Pancreas (tissue), 10 donors: Measurements from ENCODE around the gene NFIA. TPM values are rescaled to one million over a fixed set of nuclear protein-coding genes. Genes with fewer than 3 reads are reported as not detected.

ENCODE experiments used
- ATAC-seq, 4 donors: fragments of 200-7000 bp; cut with Tn5 transposase; one replicate each; pipeline versions ENCODE4 v1.8.0 to v1.9.1; 2020; ENCODE audit warnings: mild to moderate bottlenecking in 4 of 4, moderate library complexity in 4 of 4
- DNase-seq, 6 donors: peaks; one replicate each; pipeline ENCODE4 v3.0.0-alpha.2; 2020
- FAIRE-seq: peaks from 2 replicates; lab custom pipeline; 2012; peaks lifted over from hg19 to GRCh38; lab: Jason Lieb, UNC
- H3K27ac ChIP-seq, 4 donors: fragments of 200-600 bp; sonication (generic); 1 replicate in 3 of 4; 2 replicates in 1 of 4; pipeline versions ENCODE4 v1.5.0 to v1.8.0; 2020
- H3K27me3 ChIP-seq, 4 donors: fragments of 200-600 bp; one replicate each; pipeline ENCODE4 v1.8.0; 2021
- H3K36me3 ChIP-seq, 3 donors: fragments of 200-600 bp; sonication (generic) in 1 of 3; one replicate each; pipeline versions ENCODE4 v1.5.0 to v1.8.0; 2020 to 2021
- H3K4me1 ChIP-seq, 3 donors: fragments of 200-600 bp; one replicate each; pipeline ENCODE4 v1.8.0; 2021
- H3K4me3 ChIP-seq, 4 donors: fragments of 200-600 bp; sonication (generic) in 2 of 4; one replicate each; pipeline versions ENCODE4 v1.5.0 to v1.8.0; 2020 to 2021
- H3K9me3 ChIP-seq, 4 donors: fragments of 200-600 bp; one replicate each; pipeline ENCODE4 v1.8.0; 2021
- CTCF ChIP-seq, 4 donors: fragments of 200-600 bp; sonication (generic) in 3 of 4; IDR thresholded peaks; one replicate each; pipeline versions ENCODE4 v1.5.0 to v1.8.0; 2021; ENCODE audit warnings: antibody characterized with exemption in 4 of 4
- WGBS, 2 donors: extraction: QIAGEN DNeasy Blood & Tissue Kit; methylation state at CpG; one replicate each; pipeline ENCODE4 v1.1.7; 2013; 5-methylcytosine and 5-hydroxymethylcytosine counted together
- intact Hi-C, 3 donors: fragments of 100-400 bp; cut with DNase I; formaldehyde crosslinking; loops; one replicate each; pipeline versions ENCODE4 v1.11.1 to v1.14.2; 2022
- polyA plus RNA-seq, 2 donors: library from polyadenylated mRNA; stranded (reverse); fragments of 200-250 nt; gene quantifications; one replicate each; pipeline ENCODE4 v1.2.3, GENCODE V29; 2013
- total RNA-seq, 6 donors: library from RNA; stranded (reverse); fragmentation: NEBNext Ultra II Directional in 4 of 6; extraction: Animal tissue kit (Norgen Biotek cat#: 25700) in 4 of 6; gene quantifications; one replicate each; pipeline versions ENCODE4 v1.2.1 to v1.2.4, GENCODE V29; 2021 to 2023
- donor health status: healthy with polysubstance abuse.
- donor health status: DM: no; HTN: no; CAD: no; lungs with moderate emphysema.
- donor health status: DM: no; HTN: no; CAD: no.
- donor health status: control.
- donor health status: control.
- donor health status: Bipolar disorder and iron deficiency.
- donor health status: DM: yes; HTN: yes; CAD: no.
- donor health status: DM: no; HTN: no; CAD: no.
- donor health status: DM: no; HTN: no; CAD: no.
- donor health status: DM: yes; HTN: yes; CAD: no.

Gene NFIA
- total and polyA plus RNA-seq, 8 donors, result 4.9 to 48.1 (median 30.2) TPM

- peaks cover 0 to under 1% (median 0%) of the 10 kb centered on the region in 3 donors for H3K4me1 ChIP-seq
- TF ChIP-seq CTCF (IDR thresholded peaks at IDR 0.05), result no peak
- ATAC-seq, result no peak
- no peaks in the 10 kb centered on the region for H3K36me3 ChIP-seq
- no peak overlapping the region for H3K4me3 ChIP-seq
- no peak overlapping the region for H3K27ac ChIP-seq
- intact Hi-C loops, result no loop called here
- no peak for DNase-seq
- H3K9me3 ChIP-seq, result no peaks in the 10 kb centered on the region
- WGBS, 2 donors, result 89 to 90% methylated on average over 3 of the region's 3 CpGs
- H3K27me3 ChIP-seq, result no peaks in the 10 kb centered on the region
- no peak for FAIRE-seq
These were observed 225.2 kb downstream of the NFIA start for GRCh38 chr1:61307422-61308142.

GRCh38 chr1:61310057-61310456, 227.7 kb downstream of the NFIA start:
- FAIRE-seq (no peak), DNase-seq (no peak), ATAC-seq (no peak)
- WGBS, 2 donors, result 80 to 86% methylated on average over 3 of the region's 3 CpGs
- Histone ChIP-seq H3K27ac (no peak overlapping the region), H3K4me1 (no peaks in the 10 kb centered on the region), H3K27me3 (no peaks in the 10 kb centered on the region), H3K9me3 (no peaks in the 10 kb centered on the region), H3K4me3 (no peak overlapping the region), H3K36me3 (no peaks in the 10 kb centered on the region)
- intact Hi-C loops, result no loop called here
- no peak for TF ChIP-seq CTCF (IDR thresholded peaks at IDR 0.05)

GRCh38 chr1:61310538-61310937, 228.2 kb downstream of the NFIA start:
- intact Hi-C loops, result no loop called here
- H3K9me3 ChIP-seq, result no peaks in the 10 kb centered on the region
- H3K4me1 ChIP-seq, result no peaks in the 10 kb centered on the region
- TF ChIP-seq CTCF (IDR thresholded peaks at IDR 0.05), result no peak
- no peak for FAIRE-seq
- no peak for DNase-seq
- no peak overlapping the region for H3K27ac ChIP-seq
- ATAC-seq, result no peak
- H3K4me3 ChIP-seq, result no peak overlapping the region
- no peaks in the 10 kb centered on the region for H3K36me3 ChIP-seq
- no peaks in the 10 kb centered on the region for H3K27me3 ChIP-seq
- WGBS, 2 donors, result 92 to 98% methylated on average over 4 of the region's 4 CpGs

GRCh38 chr1:61313906-61314422, 231.6 kb downstream of the NFIA start:
- TF ChIP-seq CTCF (IDR thresholded peaks at IDR 0.05), result no peak
- no peak for ATAC-seq
- H3K9me3 ChIP-seq, result no peaks in the 10 kb centered on the region
- 48 to 63% methylated on average over 2 of the region's 2 CpGs for WGBS, 2 donors
- no peak overlapping the region for H3K27ac ChIP-seq
- H3K36me3 ChIP-seq, result no peaks in the 10 kb centered on the region
- no peaks in the 10 kb centered on the region for H3K27me3 ChIP-seq
- H3K4me3 ChIP-seq, result no peak overlapping the region
- no peak for FAIRE-seq
- peaks cover 1 to 17% (median 17%) of the 10 kb centered on the region in 3 donors for H3K4me1 ChIP-seq
- DNase-seq, result no peak
- intact Hi-C loops, result no loop called here

- Histone ChIP-seq H3K9me3 (no peaks in the 10 kb centered on the region), H3K4me1 (peaks cover 8 to 26% (median 20%) of the 10 kb centered on the region in 3 donors), H3K36me3 (no peaks in the 10 kb centered on the region), H3K4me3 (no peak overlapping the region), H3K27me3 (no peaks in the 10 kb centered on the region), H3K27ac (no peak overlapping the region)
- ATAC-seq (no peak), DNase-seq (no peak), FAIRE-seq (no peak)
- intact Hi-C loops, result no loop called here
- no peak for TF ChIP-seq CTCF (IDR thresholded peaks at IDR 0.05)
- WGBS, 2 donors, result 88 to 89% methylated on average over 4 of the region's 4 CpGs
These were observed 232.7 kb downstream of the NFIA start for GRCh38 chr1:61315011-61315410.
